Thyroid gland (tissue), 4 donors: ENCODE measurements around the gene NOP9.

ENCODE experiments used
- CTCF ChIP-seq, 6 experiments: fragments of 200-600 bp in 3 of 6; fragments of 450-650 bp in 3 of 6; sonication (generic) in 3 of 6; IDR thresholded peaks; one replicate each; pipeline ENCODE4 v1.5.1; 2016 to 2019; ENCODE audit warnings: antibody characterized with exemption in 6 of 6, mild to moderate bottlenecking in 2 of 6, inconsistent platforms in 1 of 6, moderate library complexity in 1 of 6
- POLR2A ChIP-seq, 2 donors: fragments of 450-650 bp; IDR thresholded peaks; one replicate each; pipeline ENCODE4 v1.6.1; 2017; ENCODE audit warnings: antibody characterized with exemption in 2 of 2, mild to moderate bottlenecking in 2 of 2, moderate library complexity in 1 of 2

- TF ChIP-seq POLR2A (IDR thresholded peaks at IDR 0.05) (no peak), CTCF (IDR thresholded peaks at IDR 0.05) (no peak)
Observed at GRCh38 chr14:24271834-24272263, 27.8 kb upstream of the NOP9 start.
